PFSK-1 (cell line): ENCODE data around the gene HNRNPLL.

Source experiments
- FOXP2 ChIP-seq: optimal IDR thresholded peaks from 2 replicates; pipeline ENCODE3; 2011; ENCODE audit warnings: borderline replicate concordance, control low read depth, inconsistent platforms; ENCODE audit not compliant: insufficient read depth; ENCODE audit errors: extremely low read length, extremely low read depth
- POLR2AphosphoS5 ChIP-seq: IDR thresholded peaks from 2 replicates; pipeline ENCODE4 v1.6.1; 2012; ENCODE audit warnings: low read depth, mild to moderate bottlenecking, control low read depth, low read length, moderate library complexity
- SIN3A ChIP-seq: IDR thresholded peaks from 2 replicates; pipeline ENCODE4 v1.6.1; 2012; ENCODE audit warnings: mild to moderate bottlenecking, low read length, moderate library complexity, borderline replicate concordance; ENCODE audit not compliant: insufficient read depth
- TAF1 ChIP-seq: IDR thresholded peaks from 2 replicates; pipeline ENCODE4 v1.6.1; 2012; ENCODE audit warnings: low read length, control low read depth, borderline replicate concordance; ENCODE audit not compliant: insufficient read depth
- TF ChIP-seq, protein P1 (sequence below), 2 experiments: IDR thresholded peaks; 2 replicates each; pipeline versions ENCODE4 v1.6.1 to v1.8.0; 2011 to 2012; ENCODE audit warnings: low read depth in 2 of 2, low read length in 2 of 2, control low read depth in 1 of 2, inconsistent platforms in 1 of 2, mild to moderate bottlenecking in 1 of 2, moderate library complexity in 1 of 2; ENCODE audit not compliant: insufficient read depth in 1 of 2

DNA sequence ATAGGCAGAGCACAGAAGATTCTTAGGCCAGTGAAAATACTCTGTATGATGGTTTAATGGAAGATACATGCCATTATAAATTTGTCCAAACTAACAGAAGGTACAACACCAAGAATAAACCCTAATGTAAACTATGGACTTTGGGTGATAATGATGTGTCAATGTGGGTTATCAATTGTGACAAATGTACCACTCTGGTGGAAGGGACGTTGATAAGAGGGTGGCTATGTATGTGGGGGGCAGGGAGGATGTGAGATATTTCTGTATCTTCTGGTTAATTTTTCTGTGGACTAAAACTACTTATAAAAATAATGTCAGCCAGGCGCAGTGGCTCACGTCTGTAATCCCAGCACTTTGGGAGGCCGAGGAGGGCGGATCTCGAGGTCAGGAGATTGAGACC is 86.2 kb downstream of the HNRNPLL start:
- no peak for TF ChIP-seq POLR2AphosphoS5
- TF ChIP-seq FOXP2: no peak
- TF ChIP-seq, protein P1, sequence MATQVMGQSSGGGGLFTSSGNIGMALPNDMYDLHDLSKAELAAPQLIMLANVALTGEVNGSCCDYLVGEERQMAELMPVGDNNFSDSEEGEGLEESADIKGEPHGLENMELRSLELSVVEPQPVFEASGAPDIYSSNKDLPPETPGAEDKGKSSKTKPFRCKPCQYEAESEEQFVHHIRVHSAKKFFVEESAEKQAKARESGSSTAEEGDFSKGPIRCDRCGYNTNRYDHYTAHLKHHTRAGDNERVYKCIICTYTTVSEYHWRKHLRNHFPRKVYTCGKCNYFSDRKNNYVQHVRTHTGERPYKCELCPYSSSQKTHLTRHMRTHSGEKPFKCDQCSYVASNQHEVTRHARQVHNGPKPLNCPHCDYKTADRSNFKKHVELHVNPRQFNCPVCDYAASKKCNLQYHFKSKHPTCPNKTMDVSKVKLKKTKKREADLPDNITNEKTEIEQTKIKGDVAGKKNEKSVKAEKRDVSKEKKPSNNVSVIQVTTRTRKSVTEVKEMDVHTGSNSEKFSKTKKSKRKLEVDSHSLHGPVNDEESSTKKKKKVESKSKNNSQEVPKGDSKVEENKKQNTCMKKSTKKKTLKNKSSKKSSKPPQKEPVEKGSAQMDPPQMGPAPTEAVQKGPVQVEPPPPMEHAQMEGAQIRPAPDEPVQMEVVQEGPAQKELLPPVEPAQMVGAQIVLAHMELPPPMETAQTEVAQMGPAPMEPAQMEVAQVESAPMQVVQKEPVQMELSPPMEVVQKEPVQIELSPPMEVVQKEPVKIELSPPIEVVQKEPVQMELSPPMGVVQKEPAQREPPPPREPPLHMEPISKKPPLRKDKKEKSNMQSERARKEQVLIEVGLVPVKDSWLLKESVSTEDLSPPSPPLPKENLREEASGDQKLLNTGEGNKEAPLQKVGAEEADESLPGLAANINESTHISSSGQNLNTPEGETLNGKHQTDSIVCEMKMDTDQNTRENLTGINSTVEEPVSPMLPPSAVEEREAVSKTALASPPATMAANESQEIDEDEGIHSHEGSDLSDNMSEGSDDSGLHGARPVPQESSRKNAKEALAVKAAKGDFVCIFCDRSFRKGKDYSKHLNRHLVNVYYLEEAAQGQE (IDR thresholded peaks at IDR 0.05; ENCODE audit: insufficient read depth in 1 of 2, low read depth in 2 of 2, low read length in 2 of 2): no peak
- no peak for TF ChIP-seq TAF1
- no peak for TF ChIP-seq SIN3A
